Amniotic epithelial cell (primary cell): ENCODE results near the gene PRKN.
"Not testable (repeated sequence)": the region's sequence is repeated elsewhere in the genome, so short reads cannot be mapped to it uniquely, and the experiment has no call there.

Experiments used
- DNase-seq: peaks from one replicate; pipeline ENCODE4 v3.0.0-alpha.2; 2010; ENCODE audit warnings: low read depth

The PRKN gene

GRCh38 chr6:161546632-161547031, 1180.9 kb downstream of the PRKN start:
- no peak for DNase-seq

- no peak for DNase-seq
These were observed 1181.8 kb downstream of the PRKN start for GRCh38 chr6:161545741-161546140.

- no peak for DNase-seq
These were observed 1182.6 kb downstream of the PRKN start for GRCh38 chr6:161544801-161545480.

- no peak for DNase-seq
These were observed 1183.8 kb downstream of the PRKN start for GRCh38 chr6:161543684-161544309.

- DNase-seq, result no peak
These were observed 1185.1 kb downstream of the PRKN start for GRCh38 chr6:161542346-161542980.

- no peak for DNase-seq
These were observed 1187.0 kb downstream of the PRKN start for GRCh38 chr6:161540532-161540931.

GRCh38 chr6:161536224-161536630, 1191.3 kb downstream of the PRKN start:
- no peak for DNase-seq

GRCh38 chr6:161534264-161534873, 1193.2 kb downstream of the PRKN start:
- no peak for DNase-seq

GRCh38 chr6:161533266-161533665, 1194.3 kb downstream of the PRKN start:
- no peak for DNase-seq

GRCh38 chr6:161532536-161532935, 1195.0 kb downstream of the PRKN start:
- DNase-seq, result no peak

GRCh38 chr6:161526794-161527193, 1200.8 kb downstream of the PRKN start:
- DNase-seq, result no peak

- DNase-seq, result no peak
These were observed 1204.2 kb downstream of the PRKN start for GRCh38 chr6:161523362-161523761.

- no peak for DNase-seq
These were observed 1205.3 kb downstream of the PRKN start for GRCh38 chr6:161522276-161522675.

- no peak for DNase-seq
These were observed 1216.0 kb downstream of the PRKN start for GRCh38 chr6:161511447-161512095.

- no peak for DNase-seq
These were observed 1219.2 kb downstream of the PRKN start for GRCh38 chr6:161508341-161508740.

GRCh38 chr6:161507375-161507774, 1220.2 kb downstream of the PRKN start:
- DNase-seq, result no peak

GRCh38 chr6:161503570-161503969, 1224.0 kb downstream of the PRKN start:
- no peak for DNase-seq

GRCh38 chr6:161498881-161499280, 1228.7 kb downstream of the PRKN start:
- DNase-seq, result no peak

- no peak for DNase-seq
These were observed 1229.2 kb downstream of the PRKN start for GRCh38 chr6:161498359-161498758.

GRCh38 chr6:161496941-161497340, 1230.6 kb downstream of the PRKN start:
- no peak for DNase-seq

- DNase-seq, result not testable (repeated sequence)
These were observed 1231.3 kb downstream of the PRKN start for GRCh38 chr6:161496271-161496670.

- no peak for DNase-seq
These were observed 1233.0 kb downstream of the PRKN start for GRCh38 chr6:161494566-161494965.
